GM20431 (cell line): ENCODE data around the gene LYPD8.

ENCODE experiments used
- in situ Hi-C: fragments of 300-500 bp; cut with MseI, MboI; formaldehyde crosslinking; loops from one replicate; pipeline ENCODE4 v1.15.0; 2020; ENCODE audit warnings: low sequenced_read_pairs; ENCODE audit not compliant: unreplicated experiment

LYPD8 gene

DNA sequence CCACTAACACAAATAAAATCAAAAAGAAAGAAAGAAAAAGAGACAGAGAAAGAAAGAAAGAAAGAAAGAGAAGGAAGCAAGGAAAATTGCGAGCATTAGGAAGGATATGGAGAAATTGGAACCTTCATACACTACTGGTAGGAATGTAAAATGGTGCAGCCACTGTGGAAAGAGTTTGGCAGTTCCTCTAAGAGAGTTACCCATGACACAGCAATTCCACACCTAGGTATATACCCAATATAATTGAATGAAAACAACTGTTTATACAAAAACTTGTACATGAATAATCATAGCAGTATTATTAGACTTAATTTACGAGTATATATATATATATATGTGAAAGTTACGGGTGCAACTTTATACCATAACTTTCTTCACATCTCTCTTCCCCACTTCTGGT, 4.1 kb upstream of the LYPD8 start:
- in situ Hi-C loops = no loop called here

DNA sequence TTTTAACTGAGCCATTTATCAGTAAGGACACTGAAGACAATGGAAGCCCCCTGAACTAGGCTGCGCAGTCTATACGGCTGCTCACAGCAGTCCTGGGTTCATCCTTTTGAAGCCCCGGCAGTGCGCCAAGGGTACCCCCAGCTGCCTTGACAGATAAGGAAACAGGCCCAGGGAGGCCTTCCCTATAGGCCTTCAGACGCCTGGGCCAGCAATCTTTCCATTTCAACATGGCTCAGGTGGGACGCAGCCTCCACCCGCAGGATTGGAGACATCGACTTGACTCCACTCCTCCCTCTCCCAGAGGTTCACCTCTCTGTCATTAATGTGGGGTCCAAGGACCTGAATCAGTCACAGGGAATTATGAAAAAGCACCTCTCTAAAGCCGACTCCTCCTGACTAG, 2.8 kb upstream of the LYPD8 start:
- in situ Hi-C loops = no loop called here

DNA sequence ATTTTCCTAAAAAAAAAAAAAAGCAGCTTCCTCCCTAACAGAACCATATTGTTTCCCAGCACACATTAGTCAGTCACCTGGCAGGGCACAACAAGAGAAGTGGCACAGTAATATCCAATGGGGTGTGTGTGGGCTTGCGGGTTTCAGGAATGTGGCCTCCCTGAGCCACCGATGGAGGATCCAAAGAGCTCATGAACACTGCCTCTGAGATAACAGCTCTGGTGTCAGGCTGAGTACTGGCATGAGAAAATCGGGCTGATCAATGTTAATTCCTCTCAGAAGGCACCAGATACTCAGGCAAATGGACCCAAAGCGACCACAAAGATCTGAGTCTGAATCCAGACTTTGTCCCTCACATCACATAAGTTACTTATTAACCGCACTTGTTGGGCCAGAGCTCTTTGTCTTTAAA, 2.2 kb upstream of the LYPD8 start:
- in situ Hi-C loops = no loop called here

DNA sequence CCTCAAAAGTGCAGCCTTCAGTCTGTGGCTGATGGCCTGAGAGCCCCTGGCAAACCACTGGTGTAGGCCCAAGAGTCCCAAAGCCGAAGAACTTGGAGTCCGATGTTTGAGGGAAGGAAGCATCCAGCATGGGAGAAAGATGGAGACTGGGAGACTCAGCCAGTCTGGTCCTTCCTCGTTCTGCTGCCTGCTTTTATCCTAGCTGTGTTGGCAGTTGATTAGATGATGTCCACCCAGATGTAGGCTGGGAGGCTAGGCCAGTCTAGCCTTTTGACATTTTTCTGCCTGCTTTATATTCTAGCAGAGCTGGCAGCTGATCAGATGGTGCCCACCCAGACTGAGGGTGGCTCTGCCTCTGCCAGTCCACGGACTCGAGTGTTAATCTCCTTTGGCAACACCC, 1.1 kb upstream of the LYPD8 start:
- in situ Hi-C loops = no loop called here

DNA sequence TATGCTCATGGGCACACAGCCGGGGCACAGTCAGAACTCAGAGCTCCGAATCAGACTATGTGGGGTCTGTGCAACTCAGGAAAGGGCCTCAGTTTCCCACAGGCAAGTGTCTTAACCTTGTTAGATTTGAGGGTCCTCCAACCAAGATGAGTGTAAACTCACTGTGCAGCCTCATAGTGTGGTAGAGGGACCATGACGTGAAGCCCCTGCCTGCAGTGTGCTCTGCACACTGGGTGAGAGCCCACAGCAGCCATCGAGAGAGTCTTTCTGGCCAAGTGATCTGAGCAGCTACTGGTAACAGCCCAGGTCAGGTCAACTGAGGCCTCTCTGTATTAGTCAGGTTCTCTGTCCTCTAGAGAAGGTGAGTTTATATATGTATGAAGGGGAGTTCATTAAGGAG, 592 bp upstream of the LYPD8 start:
- in situ Hi-C loops = no loop called here

DNA sequence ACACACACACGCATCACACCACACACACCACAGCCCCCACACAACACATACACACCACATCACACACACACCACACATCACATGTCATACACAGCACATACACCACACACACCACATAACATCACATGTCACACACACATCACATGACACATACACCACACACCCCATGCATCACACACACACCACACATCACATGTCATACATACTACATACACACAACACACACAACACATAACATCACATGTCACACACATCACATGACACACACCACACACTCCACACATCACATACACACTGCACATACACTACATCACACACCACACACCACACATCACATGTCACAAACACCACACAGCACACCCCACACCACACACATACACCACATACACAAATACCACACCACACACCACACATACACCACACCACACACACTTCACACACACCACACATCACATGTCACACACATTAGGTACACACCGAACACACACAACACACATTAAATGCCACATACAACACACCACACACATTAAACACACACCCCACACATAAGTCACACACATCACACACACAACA, 1.8 kb downstream of the LYPD8 start:
- in situ Hi-C loops = no loop called here

DNA sequence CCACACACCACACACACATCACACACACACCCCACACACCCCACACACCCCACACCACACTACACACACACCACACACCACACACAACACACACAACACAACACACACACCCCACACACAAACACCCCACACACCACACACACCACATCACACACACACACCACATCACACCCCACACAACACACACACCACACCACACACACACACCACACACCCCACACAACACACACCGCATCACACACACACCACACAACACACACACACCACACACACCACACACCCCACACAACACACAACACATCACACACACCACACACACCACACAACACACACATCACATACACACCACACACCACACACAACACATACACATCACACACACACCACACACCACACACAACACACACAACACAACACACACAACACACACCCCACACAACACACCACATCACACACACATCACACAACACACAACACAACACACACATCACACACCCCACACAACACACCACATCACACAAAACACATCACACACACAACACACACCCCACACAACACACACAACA, 2.4 kb downstream of the LYPD8 start:
- in situ Hi-C loops = no loop called here

DNA sequence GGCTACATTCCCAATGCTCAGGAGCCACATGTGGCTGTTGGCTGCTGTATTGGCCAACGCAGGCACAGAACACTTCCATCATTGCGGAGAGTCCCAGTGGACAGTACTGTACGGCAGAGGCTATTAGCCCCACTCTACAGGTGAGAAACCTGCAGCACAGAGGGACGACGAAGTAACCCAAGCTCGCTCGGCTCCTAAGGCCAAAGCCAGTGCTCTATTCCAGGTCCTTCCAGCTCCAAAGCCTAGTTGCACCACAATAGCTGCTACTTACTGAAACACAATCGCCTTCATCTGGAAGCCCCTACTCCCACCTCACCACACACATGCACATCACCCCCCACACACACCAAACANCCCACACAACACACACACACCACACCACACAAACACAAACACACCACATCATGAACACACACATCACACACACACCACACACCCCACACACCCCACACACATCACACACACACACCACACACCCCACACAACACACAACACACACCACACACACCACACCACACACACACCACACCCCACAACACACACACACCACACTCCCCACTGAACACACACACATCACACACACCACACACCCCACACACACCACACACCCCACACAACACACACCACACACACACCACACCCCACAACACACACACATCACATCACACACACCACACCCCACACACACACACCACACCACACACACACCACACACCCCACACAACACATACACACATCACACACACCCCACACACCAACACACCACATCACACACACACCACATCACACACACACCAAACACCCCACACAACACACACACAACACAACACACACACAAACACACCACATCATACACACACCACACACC, 3.2 kb downstream of the LYPD8 start:
- in situ Hi-C loops = no loop called here

DNA sequence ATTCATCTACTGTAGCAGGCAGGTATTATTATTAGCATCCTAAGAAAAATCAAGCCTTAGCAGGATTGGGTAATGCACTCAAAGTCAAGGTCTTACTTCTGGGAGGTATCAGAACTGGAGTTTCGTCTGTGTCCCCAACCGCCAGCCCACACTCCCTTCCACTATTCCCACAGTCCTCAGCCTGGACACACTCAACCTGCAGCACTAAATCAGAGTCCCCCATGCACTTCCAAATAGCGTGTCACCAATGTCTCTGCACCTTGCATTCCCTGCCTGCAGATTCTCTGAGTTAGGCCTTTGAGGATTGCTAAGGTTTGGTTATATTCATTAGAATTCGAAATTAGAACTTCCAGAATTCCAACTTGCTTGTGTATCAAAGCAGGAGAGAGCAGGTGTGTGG, 3.9 kb downstream of the LYPD8 start:
- in situ Hi-C loops = no loop called here

DNA sequence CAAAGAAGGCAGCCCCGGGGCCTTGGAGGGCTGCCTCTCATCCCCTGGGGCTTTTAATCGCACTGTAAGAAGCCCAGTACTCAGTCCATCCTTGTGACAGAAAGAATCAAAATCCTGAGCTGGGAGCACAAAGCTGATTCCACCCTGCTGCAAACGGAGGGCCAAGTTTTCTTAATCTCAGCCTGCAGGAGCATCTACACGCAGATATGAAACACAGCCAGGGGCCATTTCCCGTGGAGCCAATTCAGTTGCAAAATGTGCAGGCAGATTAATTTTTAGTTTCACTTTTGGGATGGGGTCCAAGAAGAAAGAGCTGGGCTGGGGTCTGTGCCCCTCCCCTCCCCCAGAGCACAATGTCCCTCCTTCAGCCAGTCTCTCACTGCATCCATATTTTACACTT, 4.4 kb downstream of the LYPD8 start:
- in situ Hi-C loops = no loop called here

DNA sequence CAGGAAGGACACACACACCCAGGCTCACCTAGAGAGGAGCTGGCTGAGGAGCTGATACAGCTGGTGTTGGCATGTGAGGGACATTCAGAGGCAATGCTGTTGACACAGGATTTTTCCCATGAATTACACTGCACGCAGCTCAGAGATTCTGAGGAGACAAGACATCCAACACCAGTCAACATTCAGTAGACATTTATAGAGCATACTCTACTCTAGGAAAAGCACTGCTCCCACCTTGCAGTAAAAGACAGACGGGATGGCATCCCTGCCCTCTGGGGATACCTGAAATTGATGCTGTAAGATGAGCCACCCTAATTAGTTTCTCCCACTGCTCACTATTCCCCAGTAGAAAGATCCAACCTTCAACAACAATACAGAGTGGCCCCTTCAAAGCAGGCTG, 5.1 kb downstream of the LYPD8 start:
- in situ Hi-C loops = no loop called here

DNA sequence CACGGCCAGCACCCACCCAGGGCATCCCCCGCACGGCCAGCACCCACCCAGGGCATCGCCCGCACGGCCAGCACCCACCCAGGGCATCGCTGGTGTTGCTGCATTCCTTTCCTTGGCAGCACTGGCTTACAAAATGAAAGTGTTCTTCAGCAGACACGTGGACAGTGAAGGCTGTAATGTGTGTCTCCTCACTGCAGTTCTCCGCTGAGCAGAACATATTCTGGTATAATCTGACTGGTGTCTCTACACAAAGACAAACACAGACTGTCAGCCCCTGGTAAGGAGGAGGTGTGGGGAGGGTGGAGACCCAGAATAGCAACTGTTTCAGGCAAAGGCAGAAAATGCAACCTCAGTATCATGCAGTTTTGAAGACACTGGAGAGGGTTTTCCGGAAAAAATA, 7.3 kb downstream of the LYPD8 start:
- in situ Hi-C loops = no loop called here

DNA sequence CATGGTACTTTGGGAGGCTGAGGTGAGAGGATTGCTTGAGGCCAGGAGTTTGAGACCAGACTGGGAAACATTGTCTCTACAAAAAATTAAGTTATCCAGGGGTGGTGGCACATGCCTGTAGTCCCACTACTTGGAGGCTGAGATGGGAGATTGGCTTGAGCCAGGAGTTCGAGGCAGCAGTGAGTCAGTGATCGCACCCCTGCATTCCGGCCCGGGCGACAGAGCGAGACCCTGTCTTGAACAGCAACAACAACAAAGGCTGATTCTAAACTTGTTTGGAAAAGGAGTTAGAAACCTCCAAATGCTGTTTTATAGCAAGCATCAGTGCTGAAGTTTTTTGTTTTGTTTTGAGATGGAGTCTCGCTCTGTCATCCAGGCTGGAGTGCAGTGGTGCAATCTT, 14.7 kb downstream of the LYPD8 start:
- in situ Hi-C loops = no loop called here

DNA sequence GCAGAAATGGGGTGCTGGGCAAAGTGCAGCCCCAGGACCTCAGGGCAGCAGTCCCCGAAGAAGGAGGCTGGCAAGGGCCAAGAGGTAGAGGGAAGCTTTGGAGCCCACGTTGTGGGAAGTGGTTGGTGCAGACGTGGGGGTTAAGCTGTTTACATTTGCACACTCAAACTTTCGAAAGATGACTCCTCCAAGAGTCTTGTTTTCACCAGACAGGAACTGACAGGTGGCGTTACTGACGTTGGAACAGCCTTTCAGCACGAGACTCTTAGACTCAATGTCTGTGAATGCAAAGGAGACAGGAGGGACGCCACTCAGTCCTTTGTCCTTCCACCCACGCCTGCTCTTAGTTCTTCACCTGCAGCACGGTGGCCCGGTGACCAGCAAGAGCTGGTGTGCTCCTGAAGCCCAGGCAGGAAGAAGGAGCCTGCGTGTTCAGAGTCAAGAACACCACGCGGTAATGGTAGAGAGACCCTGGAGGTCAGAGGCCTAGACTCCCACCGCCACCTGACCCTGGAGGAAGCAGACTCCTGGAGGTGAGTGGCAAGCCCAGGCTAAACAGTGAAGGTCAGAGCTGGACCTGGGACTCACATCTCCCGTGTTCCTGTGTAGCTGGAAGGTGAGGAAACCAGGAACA, 15.9 kb downstream of the LYPD8 start:
- in situ Hi-C loops = no loop called here

DNA sequence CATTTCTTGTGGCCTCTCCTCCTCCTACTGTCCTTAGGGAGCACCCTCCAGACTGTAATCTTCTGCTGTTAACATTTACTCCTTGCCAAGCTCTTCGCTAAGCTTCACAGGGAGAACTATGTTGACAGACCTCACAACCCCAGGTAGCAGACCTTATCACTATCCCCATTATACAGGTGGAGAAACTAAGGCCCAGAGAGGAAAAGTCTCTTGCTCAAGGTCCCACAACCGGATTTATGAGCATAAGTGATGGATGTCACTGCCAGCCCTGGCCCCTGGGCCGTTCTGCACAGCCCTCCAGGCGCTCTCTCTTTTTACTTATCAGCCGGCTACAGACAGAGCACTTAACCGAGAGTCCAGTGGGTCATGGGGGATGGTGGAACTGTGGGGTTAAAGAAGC, 18.1 kb downstream of the LYPD8 start:
- in situ Hi-C loops = no loop called here

DNA sequence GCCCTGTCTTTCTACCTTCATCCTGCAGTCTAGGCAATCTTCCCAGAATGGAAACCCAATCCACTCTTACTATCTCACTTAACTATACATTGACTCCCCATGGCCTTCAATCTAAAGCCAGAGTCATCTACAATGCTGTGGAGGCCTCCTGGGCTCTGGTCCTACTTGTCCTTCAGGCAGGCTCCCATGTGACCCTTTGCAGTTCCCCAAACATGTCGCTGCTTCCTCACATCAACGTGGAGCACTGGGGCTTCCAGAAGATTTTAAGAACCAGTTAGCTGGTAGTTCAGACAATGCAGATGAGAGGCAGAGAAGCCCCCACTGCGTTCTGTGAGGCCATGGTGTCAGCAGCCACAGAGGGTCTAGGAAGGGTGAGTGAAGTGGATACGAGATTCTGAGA, 18.6 kb downstream of the LYPD8 start:
- in situ Hi-C loops = no loop called here

DNA sequence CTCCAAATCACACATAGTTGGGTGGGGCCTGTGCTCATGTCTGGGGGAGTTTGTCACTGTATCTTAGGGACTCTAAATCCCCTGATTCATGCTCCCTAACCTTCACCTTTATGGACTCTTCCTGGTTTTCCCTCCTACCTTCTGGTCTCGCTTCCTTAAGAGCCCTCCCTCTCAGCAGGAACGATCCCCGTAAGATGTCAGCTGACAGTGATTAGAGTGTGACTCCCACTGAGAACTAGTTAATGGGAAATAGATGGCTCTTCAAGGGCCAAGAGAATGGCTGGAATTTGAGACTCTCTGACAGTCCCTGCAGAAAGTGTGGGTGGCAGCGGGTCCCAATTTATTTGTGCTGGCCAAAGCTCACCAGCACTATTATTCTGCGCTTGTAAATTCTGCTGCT, 22.0 kb downstream of the LYPD8 start:
- in situ Hi-C loops = no loop called here

DNA sequence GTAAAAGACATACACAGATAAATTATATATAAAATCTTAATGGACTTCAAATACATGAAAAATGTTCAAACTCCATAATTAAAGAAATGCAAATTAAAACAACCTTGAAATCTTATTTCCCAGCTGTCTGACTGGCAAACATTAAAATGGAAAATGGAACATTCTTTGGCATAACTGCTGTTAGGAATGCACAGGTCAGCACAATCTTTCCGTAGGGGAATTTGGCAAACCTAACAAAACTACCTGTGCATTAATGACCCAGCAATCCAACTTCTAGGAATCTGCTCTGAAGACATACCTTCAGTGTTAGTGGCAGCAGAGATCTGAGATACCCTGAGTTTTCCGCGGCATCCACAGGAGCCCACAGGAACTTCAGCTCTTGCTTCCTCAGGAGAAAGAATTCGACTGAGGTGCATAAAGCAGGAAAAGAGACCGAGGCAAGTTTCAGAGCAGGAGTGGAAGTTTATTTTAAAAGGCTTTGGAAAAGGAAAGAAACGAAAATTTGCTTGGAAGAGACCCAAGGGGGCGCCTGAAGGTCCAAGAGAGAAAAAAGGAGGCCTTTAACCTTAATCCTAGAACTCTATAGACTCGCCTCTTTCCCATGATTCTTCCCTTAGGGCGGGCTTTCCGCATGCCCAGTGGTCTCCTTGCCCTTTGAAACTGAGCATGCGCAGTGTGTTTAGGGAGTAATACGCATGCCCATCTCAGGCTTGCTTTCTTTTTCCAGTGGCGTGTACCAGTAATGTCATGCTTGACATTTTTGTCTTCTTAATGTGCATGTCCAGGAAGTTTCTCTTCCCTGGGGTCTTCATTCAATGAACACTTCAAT, 24.8 kb downstream of the LYPD8 start:
- in situ Hi-C loops = no loop called here

DNA sequence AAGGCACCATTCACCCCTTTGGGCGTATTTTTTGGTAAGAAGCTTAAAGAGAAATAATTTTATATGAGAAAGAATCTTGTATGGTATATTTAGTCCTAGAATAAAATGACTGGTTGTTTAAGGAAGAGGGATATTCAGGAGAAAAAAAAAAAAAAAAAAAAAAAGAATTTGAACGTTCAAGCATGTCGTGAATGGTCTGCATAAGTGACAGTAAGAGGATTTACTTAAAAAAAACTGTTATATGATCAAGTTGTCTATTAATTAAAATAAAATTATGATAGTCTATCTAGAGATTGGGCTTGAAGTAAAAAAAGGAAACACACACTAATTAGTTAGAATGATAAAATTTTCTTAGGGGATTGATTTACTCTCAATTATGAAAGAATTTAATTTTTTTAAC, 41.3 kb downstream of the LYPD8 start:
- in situ Hi-C loops = no loop called here

DNA sequence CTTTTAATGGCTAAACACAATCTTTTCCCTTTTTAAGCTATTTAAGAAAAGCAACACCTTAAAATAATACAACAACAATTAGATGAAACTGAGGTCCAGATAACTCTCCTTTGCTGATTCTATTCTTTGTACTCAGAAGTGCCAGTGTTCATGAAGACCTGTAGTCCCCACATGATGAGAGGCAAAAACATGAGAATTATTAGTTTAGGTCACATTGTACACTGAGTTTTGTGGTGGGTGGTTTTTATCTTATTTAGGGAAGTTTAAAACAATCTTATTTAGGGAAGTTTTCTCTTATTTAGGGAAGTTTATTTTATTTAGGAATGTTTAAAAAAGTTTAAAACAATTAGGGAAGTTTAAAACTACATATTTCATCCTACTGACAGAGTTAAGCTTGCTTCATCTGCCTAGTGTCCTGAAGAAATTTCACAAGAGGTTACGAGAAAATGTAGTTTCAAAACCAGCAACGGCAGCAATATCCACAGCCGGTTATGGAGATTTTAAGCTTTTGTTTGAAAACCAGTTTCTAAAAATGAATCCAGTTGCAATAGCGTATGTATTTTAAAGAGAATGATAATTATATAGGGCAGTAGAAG, 45.2 kb downstream of the LYPD8 start:
- in situ Hi-C loops = no loop called here
